Measurements from ENCODE around the gene DGKI.
"Not testable (repeated sequence)": the region's sequence is repeated elsewhere in the genome, so short reads cannot be mapped to it uniquely, and the experiment has no call there.

The DGKI gene

DNA sequence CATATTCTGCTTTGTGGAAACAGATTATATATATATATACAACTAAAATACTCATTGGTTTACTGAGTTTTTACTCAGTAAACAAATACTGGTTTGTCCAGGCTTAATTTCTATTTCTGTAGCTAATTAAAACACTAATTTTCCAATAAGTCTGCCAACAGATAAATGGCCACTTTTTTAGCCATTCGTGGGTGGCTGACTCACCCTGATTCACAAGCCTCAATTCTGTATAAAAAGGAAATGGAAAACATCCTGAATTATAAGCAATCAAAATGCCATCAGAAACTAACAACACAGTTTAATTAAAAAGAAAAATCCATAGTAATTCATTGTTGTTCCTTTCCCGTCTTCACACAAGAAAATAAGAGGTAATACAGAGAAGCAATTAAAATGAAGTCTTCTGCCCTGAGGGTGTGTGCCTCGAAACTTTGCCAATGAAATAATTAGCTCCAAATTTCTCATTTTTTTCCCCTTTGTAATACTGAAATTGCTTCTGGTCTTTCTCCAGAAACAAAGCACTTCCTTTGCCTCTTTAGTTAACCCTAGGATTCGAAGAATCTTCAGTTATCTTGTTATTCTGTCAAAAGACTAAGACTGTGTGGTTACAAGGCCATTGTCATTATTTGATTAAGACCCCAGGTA is 384.6 kb downstream of the DGKI start:
- no peak for DNase-seq

- DNase-seq = no peak
Observed at GRCh38 chr7:137458399-137458798, 388.4 kb downstream of the DGKI start.

DNA sequence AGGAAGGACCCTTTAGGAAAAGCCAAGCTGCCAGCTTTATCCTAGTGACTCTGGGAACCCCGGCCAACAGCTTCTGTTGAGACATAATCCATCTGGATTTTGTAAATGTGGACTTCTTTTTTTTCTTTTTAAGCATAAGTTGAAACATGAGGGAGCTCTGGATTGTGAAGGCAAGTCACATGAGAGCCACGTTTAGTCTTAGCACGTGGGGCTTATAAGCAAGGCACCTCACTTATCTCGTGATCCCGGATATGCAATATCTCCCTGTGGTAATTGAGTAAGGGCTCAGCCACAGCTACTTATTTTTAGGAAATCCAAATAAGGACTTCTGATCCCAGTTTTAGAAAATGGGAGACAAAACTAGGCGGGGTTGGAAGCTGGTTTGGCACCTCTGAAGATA is 392.0 kb downstream of the DGKI start:
- peak in 1 of 2 donors; percentile 24 for DNase-seq

DNA sequence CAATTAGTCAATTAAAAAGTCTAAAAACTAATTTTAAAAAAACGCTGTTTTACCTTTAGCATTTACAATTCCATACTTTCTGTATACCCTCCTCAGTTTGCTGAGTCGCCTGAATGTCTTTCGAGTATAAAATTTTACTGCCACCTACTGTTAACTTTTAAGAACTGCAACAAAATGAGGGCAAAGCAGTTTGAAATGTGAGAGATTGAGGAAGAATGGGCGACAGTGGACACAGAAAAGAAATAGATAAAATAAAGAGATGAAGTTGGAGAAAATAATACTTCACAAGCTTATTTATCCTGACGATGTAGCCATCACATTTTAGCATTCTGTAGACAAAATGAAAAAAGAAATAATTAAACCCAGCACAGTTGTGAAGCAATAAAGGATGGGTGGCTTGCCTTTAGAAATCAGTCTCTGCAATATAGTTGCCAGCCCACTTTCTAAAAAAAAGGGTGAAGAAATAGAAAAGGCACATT is 392.5 kb downstream of the DGKI start:
- peak in 1 of 2 donors; percentile 79 for DNase-seq

- DNase-seq = peak; percentile 41 to 52
Observed at GRCh38 chr7:137453356-137453755, 393.4 kb downstream of the DGKI start.

GRCh38 chr7:137449016-137449415 is 397.8 kb downstream of the DGKI start:
- no peak for DNase-seq

DNA sequence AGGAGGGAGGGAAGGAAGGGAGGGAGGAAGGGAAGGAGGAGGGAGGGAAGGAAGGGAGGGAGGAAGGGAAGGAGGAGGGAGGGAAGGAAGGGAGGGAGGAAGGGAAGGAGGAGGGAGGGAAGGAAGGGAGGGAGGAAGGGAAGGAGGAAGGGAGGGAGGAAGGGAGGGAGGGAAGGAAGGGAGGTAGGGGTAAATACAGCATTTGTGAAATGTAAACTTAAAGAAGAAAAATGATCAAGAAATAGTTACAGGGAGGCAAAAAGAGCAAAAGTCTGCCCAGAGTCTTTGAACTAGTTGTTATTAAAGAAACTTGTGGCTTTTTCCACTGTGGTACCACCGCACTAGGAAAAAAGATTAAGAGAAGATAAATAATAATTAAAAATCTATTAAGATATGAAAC is 398.2 kb downstream of the DGKI start:
- not testable (repeated sequence) for DNase-seq

DNA sequence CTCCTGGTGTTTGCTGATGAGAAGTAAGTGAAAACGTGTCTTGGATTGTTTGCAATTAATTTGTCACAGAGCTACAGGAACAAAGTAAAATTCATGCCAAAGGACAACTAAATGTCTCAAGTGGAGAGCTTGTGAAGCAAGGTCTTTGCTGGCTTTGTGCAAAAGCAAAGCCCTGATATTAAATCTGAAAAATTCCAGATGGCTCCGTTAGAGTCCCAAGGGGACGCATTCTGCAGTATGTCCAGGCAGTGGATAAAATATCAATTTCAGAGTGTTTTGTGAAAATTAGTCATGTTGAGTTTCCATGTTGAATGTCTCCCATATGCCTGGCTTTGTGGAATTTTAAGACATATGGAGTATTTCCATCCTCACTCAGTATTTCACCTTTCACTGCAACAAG is 400.7 kb downstream of the DGKI start:
- DNase-seq = no peak

DNA sequence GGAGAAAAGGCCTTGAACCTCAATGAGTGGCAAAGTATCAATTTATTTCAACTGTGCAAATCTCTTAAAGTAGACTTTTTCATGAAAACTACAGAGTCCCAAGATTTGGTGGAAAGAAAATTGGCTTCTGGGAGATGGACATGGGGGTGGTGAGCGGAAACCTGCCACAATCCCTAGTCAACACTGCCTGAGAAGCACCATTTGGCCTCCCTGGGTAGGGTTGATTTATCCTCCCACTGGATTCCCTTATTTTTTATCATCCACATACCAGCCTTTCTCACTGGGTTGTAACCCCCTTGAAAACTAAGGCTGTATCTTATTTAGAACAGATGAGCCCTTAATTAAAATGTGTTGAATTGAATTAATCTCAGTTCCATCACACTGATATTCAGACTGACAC is 401.5 kb downstream of the DGKI start:
- DNase-seq = no peak

- DNase-seq = no peak
Observed at GRCh38 chr7:137443616-137444015, 403.2 kb downstream of the DGKI start.

DNA sequence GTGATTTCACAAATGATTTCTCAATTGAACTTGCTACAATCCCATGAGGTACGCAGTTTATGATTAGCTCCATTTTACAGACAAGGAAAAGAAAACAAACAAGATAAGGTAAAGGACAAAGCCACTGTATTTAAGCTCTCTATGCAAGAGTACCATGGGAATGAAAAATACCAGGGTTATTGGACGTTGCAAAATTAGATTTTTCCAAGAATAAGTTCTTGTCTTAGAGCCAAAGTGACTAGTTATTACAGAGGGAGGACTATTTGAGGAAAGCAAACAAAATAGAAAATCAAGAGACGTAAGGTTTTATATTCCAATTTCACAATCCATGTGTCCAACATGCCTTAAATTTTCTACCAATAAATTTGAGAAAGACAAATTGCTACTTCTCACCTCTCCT is 405.3 kb downstream of the DGKI start:
- no peak for DNase-seq

GRCh38 chr7:137439829-137440825 is 406.6 kb downstream of the DGKI start:
- peak; percentile 23 to 82 for DNase-seq

GRCh38 chr7:137434946-137435345 is 411.8 kb downstream of the DGKI start:
- peak in 1 of 2 donors; percentile 32 for DNase-seq

DNA sequence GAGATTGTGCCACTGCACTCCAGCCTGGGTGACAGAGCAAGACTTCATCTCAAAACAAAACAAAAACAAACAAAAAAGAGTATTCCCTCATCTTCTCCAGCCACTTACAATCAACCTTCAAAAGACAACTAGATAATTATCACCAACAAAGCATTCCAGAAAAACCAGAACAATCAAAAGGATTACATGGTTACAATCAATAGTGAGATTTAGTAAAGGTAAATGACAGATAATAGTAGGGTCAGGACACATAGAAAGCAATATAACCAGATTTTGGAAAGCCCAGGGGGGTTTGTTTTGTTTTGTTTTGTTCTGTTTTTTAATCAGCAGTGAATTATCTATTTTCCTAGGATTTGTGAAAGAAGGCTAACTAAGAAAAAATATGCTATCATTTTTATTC is 412.2 kb downstream of the DGKI start:
- no peak for DNase-seq

DNA sequence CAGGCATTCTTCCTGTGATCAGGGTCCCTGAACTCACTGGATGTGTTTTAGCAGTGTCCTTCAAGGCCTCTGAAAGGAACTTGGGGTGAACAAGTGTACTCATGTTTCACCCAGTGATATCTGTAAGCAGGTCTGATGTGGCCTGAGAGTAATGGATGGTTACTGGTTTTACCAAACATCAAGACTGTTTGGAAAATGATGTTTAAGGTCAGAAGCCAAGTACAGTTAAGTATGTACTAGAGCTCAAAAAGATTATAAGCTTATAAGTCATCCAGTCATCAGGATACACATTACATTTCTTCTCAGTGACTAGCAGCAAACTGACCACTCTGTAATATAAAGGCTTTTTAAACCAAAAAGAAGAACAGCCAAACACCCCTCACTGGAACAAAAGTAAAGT is 423.5 kb downstream of the DGKI start:
- DNase-seq = no peak

DNA sequence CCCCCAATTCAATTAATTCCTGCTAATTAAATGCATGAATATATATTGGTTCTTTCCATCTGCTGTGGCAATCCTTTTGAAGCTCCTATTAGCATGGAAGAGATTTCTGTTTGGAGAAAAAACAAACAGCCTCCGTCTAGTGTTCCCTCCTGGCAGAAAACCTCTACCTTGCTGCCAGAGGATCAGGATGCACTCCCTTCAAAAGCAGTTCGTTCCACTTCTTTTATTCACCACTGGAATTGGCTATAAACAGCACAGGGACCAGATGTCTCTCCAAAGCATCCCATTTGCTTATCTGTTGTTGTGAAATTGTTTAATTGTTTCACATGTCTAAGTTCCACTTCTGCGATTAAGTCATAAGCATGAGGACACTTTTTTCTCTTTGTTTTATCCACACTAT is 425.4 kb downstream of the DGKI start:
- DNase-seq = no peak

- no peak for DNase-seq
Observed at GRCh38 chr7:137418841-137419240, 427.9 kb downstream of the DGKI start.

DNA sequence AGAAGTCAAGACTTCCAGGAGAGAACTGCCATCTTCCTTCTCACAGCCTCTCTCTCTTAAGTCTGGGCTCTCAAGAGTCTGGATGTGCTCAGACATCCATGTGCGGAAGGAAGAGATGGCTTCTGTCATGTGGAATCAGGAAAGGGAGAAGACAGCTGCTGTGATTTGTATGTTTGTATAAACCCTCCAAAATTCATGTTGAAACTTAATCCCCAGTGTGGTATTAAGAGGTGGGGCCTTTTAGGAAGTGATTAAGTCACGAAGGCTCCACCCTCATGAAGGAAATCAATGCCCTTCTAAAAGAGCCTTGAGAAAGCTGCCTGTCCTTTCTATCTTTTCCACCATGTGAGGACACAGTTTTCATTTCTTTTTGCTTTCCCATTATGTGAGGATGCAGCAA is 429.3 kb downstream of the DGKI start:
- no peak for DNase-seq

- DNase-seq = no peak
Observed at GRCh38 chr7:137413901-137414300, 432.9 kb downstream of the DGKI start.

DNA sequence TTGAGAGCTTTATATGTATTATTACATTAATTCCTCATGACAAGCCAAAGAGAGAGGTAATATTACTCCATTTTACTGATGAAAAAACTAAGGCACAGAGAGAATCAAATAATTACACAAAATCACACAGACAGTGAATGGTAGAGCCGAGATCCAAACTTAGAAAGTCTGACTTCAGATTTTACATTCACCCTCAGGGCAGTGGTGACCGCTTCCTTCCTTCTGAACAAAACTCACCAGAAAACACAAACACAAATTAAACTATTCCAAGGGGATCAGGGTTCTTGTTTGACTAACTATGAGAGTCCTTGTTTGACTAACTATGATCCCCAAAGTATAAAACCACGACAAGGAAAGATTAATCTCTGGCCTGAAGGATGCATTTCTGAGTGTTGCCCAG is 435.3 kb downstream of the DGKI start:
- no peak for DNase-seq

- no peak for DNase-seq
Observed at GRCh38 chr7:137408126-137408525, 438.6 kb downstream of the DGKI start.

DNA sequence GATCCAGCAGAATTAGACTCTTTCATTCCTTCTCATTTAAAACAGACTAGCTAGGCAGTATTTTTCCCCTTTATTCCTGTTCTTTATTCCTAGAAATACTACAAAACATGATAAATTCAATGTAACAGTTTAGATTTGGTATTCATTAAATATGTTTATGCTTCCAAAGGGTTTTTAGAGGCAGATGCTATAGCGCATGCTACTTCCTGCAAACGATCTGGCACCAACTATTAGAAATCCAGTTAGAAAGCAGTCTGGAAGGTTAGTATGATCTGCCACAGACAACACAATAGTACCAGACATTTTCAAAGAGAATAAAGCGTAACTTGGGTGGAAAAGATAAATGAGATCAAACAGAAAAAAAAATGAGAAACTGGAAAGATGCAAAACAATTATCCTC is 439.7 kb downstream of the DGKI start:
- peak in 1 of 2 donors; percentile 12 for DNase-seq

DNA sequence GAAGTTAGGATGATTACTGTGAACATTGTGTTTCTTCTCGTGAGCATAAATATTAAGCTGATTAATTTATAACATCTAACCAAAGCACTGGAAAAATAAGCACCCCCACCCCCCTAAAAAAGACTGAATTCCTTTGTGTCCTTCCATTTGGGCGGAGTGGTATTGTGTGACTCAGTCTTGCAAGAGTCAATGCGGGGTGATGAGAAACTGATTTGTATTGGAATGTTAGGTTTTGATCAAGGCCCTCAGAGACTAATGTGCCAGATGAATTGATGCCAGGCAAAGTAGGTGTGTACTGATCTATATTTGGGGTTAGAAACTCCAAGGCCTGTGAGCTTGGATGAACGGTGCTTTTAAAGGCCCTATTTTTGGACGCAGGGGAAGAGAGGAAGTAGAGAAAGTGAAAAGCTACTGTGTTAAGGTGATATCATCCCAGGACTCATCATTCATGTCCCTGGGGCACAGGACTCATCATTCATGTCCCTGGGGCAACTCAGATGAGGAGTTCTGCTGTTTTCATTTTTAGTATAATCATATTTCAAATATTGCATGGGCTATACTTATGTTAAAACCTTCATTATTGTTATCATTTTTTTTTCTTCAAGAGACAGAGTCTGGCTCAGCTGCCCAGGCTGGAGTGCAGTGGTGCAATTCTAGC is 442.0 kb downstream of the DGKI start:
- no peak for DNase-seq

- DNase-seq = no peak
Observed at GRCh38 chr7:137403353-137403695, 443.4 kb downstream of the DGKI start.
